ENCODE measurements around the gene CAMK1D.
"Not testable (repeated sequence)": the region's sequence is repeated elsewhere in the genome, so short reads cannot be mapped to it uniquely, and the experiment has no call there.

Gene CAMK1D

GRCh38 chr10:12518024-12518423 lies 168.7 kb downstream of the CAMK1D start:
- DNase-seq (ENCODE audit: low spot score) = no peak

GRCh38 chr10:12521423-12521822 lies 172.1 kb downstream of the CAMK1D start:
- DNase-seq (ENCODE audit: low spot score) = no peak

- no peak for DNase-seq (ENCODE audit: low spot score)
Measured at GRCh38 chr10:12526311-12526710, 177.0 kb downstream of the CAMK1D start.

- DNase-seq (ENCODE audit: low spot score) = no peak
Measured at GRCh38 chr10:12529976-12530375, 180.6 kb downstream of the CAMK1D start.

- DNase-seq (ENCODE audit: low spot score) = no peak
Measured at GRCh38 chr10:12531305-12532220, 182.2 kb downstream of the CAMK1D start.

- no peak for DNase-seq (ENCODE audit: low spot score)
Measured at GRCh38 chr10:12533151-12533550, 183.8 kb downstream of the CAMK1D start.

GRCh38 chr10:12533723-12534122 lies 184.4 kb downstream of the CAMK1D start:
- DNase-seq (ENCODE audit: low spot score) = no peak

GRCh38 chr10:12534824-12535223 lies 185.5 kb downstream of the CAMK1D start:
- no peak for DNase-seq (ENCODE audit: low spot score)

GRCh38 chr10:12535656-12536055 lies 186.3 kb downstream of the CAMK1D start:
- no peak for DNase-seq (ENCODE audit: low spot score)

- DNase-seq (ENCODE audit: low spot score) = no peak
Measured at GRCh38 chr10:12538491-12538995, 189.2 kb downstream of the CAMK1D start.

- DNase-seq (ENCODE audit: low spot score) = no peak
Measured at GRCh38 chr10:12539350-12540164, 190.2 kb downstream of the CAMK1D start.

- DNase-seq (ENCODE audit: low spot score) = peak; percentile 6
Measured at GRCh38 chr10:12540341-12540781, 191.0 kb downstream of the CAMK1D start.

GRCh38 chr10:12541446-12542067 lies 192.2 kb downstream of the CAMK1D start:
- DNase-seq (ENCODE audit: low spot score) = no peak

GRCh38 chr10:12542133-12542670 lies 192.9 kb downstream of the CAMK1D start:
- DNase-seq (ENCODE audit: low spot score) = no peak

GRCh38 chr10:12543589-12543988 lies 194.2 kb downstream of the CAMK1D start:
- DNase-seq (ENCODE audit: low spot score) = no peak

- not testable (repeated sequence) for DNase-seq (ENCODE audit: low spot score)
Measured at GRCh38 chr10:12546160-12546802, 196.9 kb downstream of the CAMK1D start.

- DNase-seq (ENCODE audit: low spot score) = no peak
Measured at GRCh38 chr10:12547301-12547771, 198.0 kb downstream of the CAMK1D start.

- DNase-seq (ENCODE audit: low spot score) = no peak
Measured at GRCh38 chr10:12549297-12549696, 199.9 kb downstream of the CAMK1D start.

GRCh38 chr10:12550994-12551393 lies 201.6 kb downstream of the CAMK1D start:
- no peak for DNase-seq (ENCODE audit: low spot score)

- no peak for DNase-seq (ENCODE audit: low spot score)
Measured at GRCh38 chr10:12556039-12556438, 206.7 kb downstream of the CAMK1D start.

GRCh38 chr10:12559578-12560178 lies 210.3 kb downstream of the CAMK1D start:
- DNase-seq (ENCODE audit: low spot score) = no peak
